Spleen (tissue), 11 donors: Measurements from ENCODE around the gene ZNF593. TPM values are rescaled to one million over a fixed set of nuclear protein-coding genes. Genes with fewer than 3 reads are reported as not detected.

Experiments
- DNase-seq: peaks from one replicate; pipeline ENCODE4 v3.0.0-alpha.2; 2020
- H3K27ac ChIP-seq, 8 donors: fragments of 200-600 bp; sonication (generic) in 7 of 8; 1 replicate in 4 of 8; 2 replicates in 4 of 8; pipeline versions ENCODE4 v1.5.0 to v1.8.0; 2016 to 2021; ENCODE audit warnings: inconsistent platforms in 4 of 8, mild to moderate bottlenecking in 4 of 8, moderate library complexity in 1 of 8
- H3K27me3 ChIP-seq, 7 donors: fragments of 200-600 bp; sonication (generic) in 6 of 7; replicated peaks in 1 of 7; 1 replicate in 4 of 7; 2 replicates in 3 of 7; pipeline versions ENCODE4 v1.5.0 to v1.8.0; 2016 to 2021; ENCODE audit warnings: inconsistent platforms in 3 of 7, mild to moderate bottlenecking in 1 of 7
- H3K36me3 ChIP-seq, 6 donors: fragments of 200-600 bp; sonication (generic) in 5 of 6; 1 replicate in 4 of 6; 2 replicates in 2 of 6; pipeline versions ENCODE4 v1.5.0 to v1.8.0; 2016 to 2021; ENCODE audit warnings: inconsistent platforms in 2 of 6
- H3K4me1 ChIP-seq, 6 donors: fragments of 200-600 bp; sonication (generic) in 5 of 6; 1 replicate in 3 of 6; 2 replicates in 3 of 6; pipeline versions ENCODE4 v1.5.0 to v1.8.0; 2016 to 2021; ENCODE audit warnings: inconsistent platforms in 3 of 6
- H3K4me3 ChIP-seq, 8 donors: fragments of 200-600 bp; sonication (generic) in 7 of 8; 1 replicate in 4 of 8; 2 replicates in 4 of 8; pipeline versions ENCODE4 v1.5.0 to v1.8.0; 2016 to 2021; ENCODE audit warnings: inconsistent platforms in 4 of 8, mild to moderate bottlenecking in 4 of 8, moderate library complexity in 2 of 8
- H3K9me3 ChIP-seq, 8 donors: fragments of 200-600 bp; sonication (generic) in 7 of 8; 1 replicate in 4 of 8; 2 replicates in 4 of 8; pipeline versions ENCODE4 v1.5.0 to v1.8.0; 2016 to 2021; ENCODE audit warnings: inconsistent platforms in 4 of 8
- POLR2A ChIP-seq, 3 donors: fragments of 450-650 bp; IDR thresholded peaks; one replicate each; pipeline ENCODE4 v1.5.1; 2017; ENCODE audit warnings: antibody characterized with exemption in 3 of 3, mild to moderate bottlenecking in 1 of 3
- POLR2AphosphoS5 ChIP-seq, 3 donors: sonication (generic); formaldehyde crosslinking; IDR thresholded peaks; one replicate each; pipeline ENCODE4 v1.5.1; 2017; ENCODE audit warnings: antibody characterized with exemption in 3 of 3
- WGBS, 5 donors: extraction: QIAGEN DNeasy Blood & Tissue Kit in 3 of 5; methylation state at CpG; one replicate each; pipeline versions ENCODE4 v1.1.5 to v1.1.7; 2013 to 2018; 5-methylcytosine and 5-hydroxymethylcytosine counted together
- intact Hi-C: fragments of 100-400 bp; cut with DNase I; formaldehyde crosslinking; loops from one replicate; pipeline ENCODE4 v1.15.0; 2023; ENCODE audit warnings: low total_unique reads
- polyA plus RNA-seq, 3 donors: library from polyadenylated mRNA; stranded (reverse); fragments of 200-250 nt; gene quantifications; one replicate each; pipeline ENCODE4 v1.2.1, GENCODE V29; 2013
- total RNA-seq, 7 donors: library from RNA; depleted of rRNA in 3 of 7; stranded (reverse); fragments of >200 nt in 3 of 7; fragmentation: NEBNext Ultra II Directional in 4 of 7; extraction: Animal tissue kit (Norgen Biotek cat#: 25700) in 4 of 7; gene quantifications; one replicate each; pipeline versions ENCODE4 v1.1.0 to v1.2.1, GENCODE V29; 2016 to 2021
- TF ChIP-seq, protein P1 (sequence below), 11 experiments: fragments of 200-600 bp in 7 of 11; fragments of 450-650 bp in 4 of 11; sonication (generic) in 4 of 11; IDR thresholded peaks in 8 of 11; conservative IDR thresholded peaks in 3 of 11; 1 replicate in 7 of 11; 2 replicates in 4 of 11; pipeline versions ENCODE4 v1.4.0 to v1.8.0; 2016 to 2021; ENCODE audit warnings: antibody characterized with exemption in 11 of 11, inconsistent platforms in 4 of 11, mild to moderate bottlenecking in 1 of 11
- donor health status: healthy with polysubstance abuse.
- donor health status: DM: no; HTN: no; CAD: no; lungs with moderate emphysema.
- donor health status: DM: no; HTN: no; CAD: no.
- donor health status: Bipolar disorder and iron deficiency.
- donor health status: healthy.
- donor health status: DM: no; HTN: no; CAD: no.
- donor health status: DM: yes; HTN: yes; CAD: no.

ZNF593 gene
- total and polyA plus RNA-seq, 10 donors: 13.5 to 104 (median 25.2) TPM

DNA sequence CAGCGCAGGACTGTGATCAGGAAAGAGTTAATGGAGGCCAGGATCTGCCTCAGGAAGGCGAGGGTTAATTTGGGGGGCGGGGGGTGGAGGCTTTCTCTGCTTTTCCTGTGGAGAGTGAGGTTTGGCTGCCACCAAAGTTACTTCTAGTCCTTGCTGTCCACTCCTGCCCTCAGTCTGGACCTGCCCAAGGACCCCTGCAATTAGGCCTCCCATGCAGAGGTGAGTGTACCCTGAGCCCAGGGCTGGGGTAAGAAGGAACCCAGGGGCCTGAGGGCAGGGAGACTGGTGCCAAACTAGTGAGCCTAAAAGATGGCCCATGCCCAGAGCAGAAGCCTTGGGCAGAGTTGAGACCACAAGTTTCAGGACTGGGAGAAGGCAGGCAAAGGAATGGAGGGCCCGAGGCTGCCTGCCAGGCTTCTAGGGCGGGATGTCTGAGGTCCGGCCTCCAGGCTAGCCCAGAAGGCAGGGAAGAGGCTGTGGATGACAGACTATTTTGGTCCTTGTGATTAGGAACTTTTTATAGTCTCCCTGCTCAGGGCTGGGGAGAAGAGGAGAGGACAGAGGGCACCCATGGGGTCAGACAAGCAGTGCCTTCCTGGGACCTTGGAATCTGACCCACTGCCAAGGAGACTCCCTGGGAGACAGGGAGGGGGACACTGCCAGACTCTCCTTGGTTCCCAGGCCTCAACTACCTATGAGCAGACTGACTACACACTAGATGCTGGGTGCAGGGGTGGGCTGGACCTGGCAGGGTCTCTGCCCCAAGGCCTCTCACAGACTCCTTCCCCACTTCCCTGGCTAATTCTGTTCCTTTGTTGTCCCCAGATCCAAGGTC, 10.6 kb upstream of the ZNF593 start, which contains the start of gene FAM110D:
Gene FAM110D, plus strand, starts transcription at position 172 of the 835 bp plus-strand sequence. CDS start 2,213 bp downstream, outside the sequence.
- Histone ChIP-seq H3K4me3 (peak within 1 kb of the TSS in 4 of 8 donors; percentile 0 to 71 (median 35)), H3K27me3 (peaks cover 0 to 94% (median 39%) of the 10 kb centered on the region in 7 donors), H3K27ac (peak within 1 kb of the TSS in 3 of 8 donors; percentile 6 to 68 (median 28)), H3K9me3 (no peaks in the 10 kb centered on the region), H3K36me3 (no peaks in the 10 kb centered on the region), H3K4me1 (peaks cover 16 to 82% (median 47%) of the 10 kb centered on the region in 6 donors)
- peak; percentile 45 for DNase-seq
- TF ChIP-seq POLR2AphosphoS5 (IDR thresholded peaks at IDR 0.05): peak in 1 of 3 donors; percentile 46
- TF ChIP-seq, protein P1, sequence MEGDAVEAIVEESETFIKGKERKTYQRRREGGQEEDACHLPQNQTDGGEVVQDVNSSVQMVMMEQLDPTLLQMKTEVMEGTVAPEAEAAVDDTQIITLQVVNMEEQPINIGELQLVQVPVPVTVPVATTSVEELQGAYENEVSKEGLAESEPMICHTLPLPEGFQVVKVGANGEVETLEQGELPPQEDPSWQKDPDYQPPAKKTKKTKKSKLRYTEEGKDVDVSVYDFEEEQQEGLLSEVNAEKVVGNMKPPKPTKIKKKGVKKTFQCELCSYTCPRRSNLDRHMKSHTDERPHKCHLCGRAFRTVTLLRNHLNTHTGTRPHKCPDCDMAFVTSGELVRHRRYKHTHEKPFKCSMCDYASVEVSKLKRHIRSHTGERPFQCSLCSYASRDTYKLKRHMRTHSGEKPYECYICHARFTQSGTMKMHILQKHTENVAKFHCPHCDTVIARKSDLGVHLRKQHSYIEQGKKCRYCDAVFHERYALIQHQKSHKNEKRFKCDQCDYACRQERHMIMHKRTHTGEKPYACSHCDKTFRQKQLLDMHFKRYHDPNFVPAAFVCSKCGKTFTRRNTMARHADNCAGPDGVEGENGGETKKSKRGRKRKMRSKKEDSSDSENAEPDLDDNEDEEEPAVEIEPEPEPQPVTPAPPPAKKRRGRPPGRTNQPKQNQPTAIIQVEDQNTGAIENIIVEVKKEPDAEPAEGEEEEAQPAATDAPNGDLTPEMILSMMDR (IDR thresholded peaks at IDR 0.05 in 8 of 11, conservative IDR thresholded peaks at IDR 0.05 in 3 of 11): no peak
- no peak for TF ChIP-seq POLR2A (IDR thresholded peaks at IDR 0.05)
- intact Hi-C loops: no loop called here
- 43 to 57% (median 54%) methylated on average over 6 of the region's 6 CpGs for WGBS, 5 donors

- intact Hi-C loops: no loop called here
- DNase-seq: no peak
- peaks cover 0 to 98% (median 39%) of the 10 kb centered on the region in 7 donors for H3K27me3 ChIP-seq
- no peak for TF ChIP-seq POLR2AphosphoS5 (IDR thresholded peaks at IDR 0.05)
- TF ChIP-seq POLR2A (IDR thresholded peaks at IDR 0.05): no peak
- TF ChIP-seq, protein P1 (IDR thresholded peaks at IDR 0.05 in 8 of 11, conservative IDR thresholded peaks at IDR 0.05 in 3 of 11): no peak
- H3K36me3 ChIP-seq: no peaks in the 10 kb centered on the region
- H3K9me3 ChIP-seq: no peaks in the 10 kb centered on the region
- peak overlapping the region in 1 of 8 donors; percentile 68 for H3K27ac ChIP-seq
- H3K4me1 ChIP-seq: peaks cover 16 to 82% (median 50%) of the 10 kb centered on the region in 6 donors
- peak overlapping the region in 4 of 8 donors; percentile 0 to 71 (median 35) for H3K4me3 ChIP-seq
- 66 to 87% (median 72%) methylated on average over 4 of the region's 4 CpGs for WGBS, 5 donors
Measured at GRCh38 chr1:26159743-26160039, 10.0 kb upstream of the ZNF593 start.

DNA sequence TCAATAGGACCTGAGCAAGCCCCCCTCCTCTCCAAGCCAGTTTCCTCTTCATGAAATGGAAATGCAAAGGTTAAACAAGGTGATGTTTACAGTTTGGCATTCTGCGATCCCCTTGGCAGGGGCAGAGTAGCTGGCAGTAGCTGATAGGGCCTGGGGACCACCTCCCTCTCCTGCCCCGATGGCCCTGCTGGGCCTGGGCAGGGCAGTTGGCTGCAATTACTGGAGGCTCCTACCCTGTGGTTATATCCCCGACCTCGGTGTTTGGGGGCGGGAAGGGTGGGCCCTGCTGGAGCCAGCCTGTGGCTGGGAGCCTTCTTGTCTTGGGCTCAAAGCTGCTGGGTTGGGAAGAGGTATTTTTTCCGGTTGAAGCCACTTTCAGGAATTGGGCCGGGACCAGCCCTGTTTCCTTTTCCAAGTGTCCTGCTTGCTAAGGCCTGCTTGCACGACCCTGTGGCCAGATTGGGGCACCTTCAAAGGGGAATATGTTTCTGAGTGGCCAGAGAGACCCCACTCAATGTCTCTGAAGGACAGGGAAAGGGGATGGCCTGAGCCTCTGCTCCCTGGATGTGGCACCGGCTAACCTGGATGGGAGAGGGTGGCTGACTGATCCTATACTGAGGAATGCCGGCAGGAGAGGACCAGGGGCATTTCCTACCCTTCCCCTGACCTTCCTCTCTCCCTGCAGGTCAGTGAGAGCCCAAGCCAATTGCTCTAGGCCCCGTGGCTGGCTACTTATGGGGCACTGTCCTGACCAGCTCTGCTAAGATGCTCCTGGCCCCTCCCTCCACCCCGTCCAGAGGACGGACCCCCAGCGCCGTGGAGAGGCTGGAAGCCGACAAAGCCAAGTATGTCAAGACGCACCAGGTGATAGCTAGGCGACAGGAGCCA, 8.9 kb upstream of the ZNF593 start:
- H3K4me3 ChIP-seq: peak overlapping the region in 7 of 8 donors; percentile 39 to 71 (median 49)
- intact Hi-C loops: no loop called here
- no peaks in the 10 kb centered on the region for H3K9me3 ChIP-seq
- H3K27me3 ChIP-seq: peaks cover 0 to 93% (median 35%) of the 10 kb centered on the region in 7 donors
- peak overlapping the region in 5 of 8 donors; percentile 25 to 68 (median 41) for H3K27ac ChIP-seq
- DNase-seq: peak; percentile 63
- WGBS, 5 donors: 56 to 67% (median 64%) methylated on average over 16 to 18 of the region's 18 CpGs
- peaks cover 16 to 72% (median 47%) of the 10 kb centered on the region in 6 donors for H3K4me1 ChIP-seq
- TF ChIP-seq, protein P1 (IDR thresholded peaks at IDR 0.05 in 8 of 11, conservative IDR thresholded peaks at IDR 0.05 in 3 of 11): no peak
- TF ChIP-seq POLR2A (IDR thresholded peaks at IDR 0.05): no peak
- TF ChIP-seq POLR2AphosphoS5 (IDR thresholded peaks at IDR 0.05): peak in 1 of 3 donors; percentile 54
- H3K36me3 ChIP-seq: no peaks in the 10 kb centered on the region
